Mucosa of gallbladder (tissue), 1 donor: ENCODE data around the gene BPI. TPM values are rescaled to one million over a fixed set of nuclear protein-coding genes. Genes with fewer than 3 reads are reported as not detected.
"Not testable (repeated sequence)": the region's sequence is repeated elsewhere in the genome, so short reads cannot be mapped to it uniquely, and the experiment has no call there.

Source experiments
- DNase-seq: peaks from one replicate; pipeline ENCODE4 v3.0.0-alpha.2; 2020; ENCODE audit warnings: low spot score
- total RNA-seq: library from RNA; stranded (reverse); gene quantifications from one replicate; pipeline ENCODE4 v1.2.1, GENCODE V29; 2021
- donor health status: DM: no; HTN: no; CAD: no.

The BPI gene
- total RNA-seq, 1 donor from 2014 or later = 0.72 TPM

DNA sequence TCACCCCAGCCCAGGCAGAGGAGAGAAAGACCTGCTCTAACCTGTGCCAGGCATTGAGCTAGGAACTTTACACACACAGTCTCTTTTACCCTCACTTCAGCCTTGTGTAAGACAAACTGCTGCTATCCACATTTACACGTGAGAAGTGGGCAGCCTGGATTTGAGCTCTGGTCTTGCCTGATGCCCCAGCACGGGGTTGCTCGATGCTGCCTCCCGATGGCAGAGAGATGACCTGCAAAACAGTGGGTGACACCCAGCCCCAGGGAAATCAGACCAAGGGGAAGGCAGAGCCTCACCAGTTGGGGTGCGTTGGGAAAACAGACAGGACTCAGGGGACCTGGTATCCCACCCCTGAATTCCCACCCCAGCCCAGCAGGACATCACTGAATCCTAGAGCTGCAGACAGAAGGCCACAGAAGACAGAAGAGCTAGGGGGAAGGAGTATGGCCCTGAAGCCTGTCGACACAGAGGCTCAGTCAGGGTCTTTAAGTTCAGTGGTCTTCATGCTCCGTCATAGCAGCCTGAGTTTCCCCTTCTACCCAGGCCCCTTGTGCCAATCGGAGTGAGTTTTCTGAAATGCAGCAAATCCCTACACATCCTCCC is 990 bp downstream of the BPI start:
- DNase-seq = no peak

DNA sequence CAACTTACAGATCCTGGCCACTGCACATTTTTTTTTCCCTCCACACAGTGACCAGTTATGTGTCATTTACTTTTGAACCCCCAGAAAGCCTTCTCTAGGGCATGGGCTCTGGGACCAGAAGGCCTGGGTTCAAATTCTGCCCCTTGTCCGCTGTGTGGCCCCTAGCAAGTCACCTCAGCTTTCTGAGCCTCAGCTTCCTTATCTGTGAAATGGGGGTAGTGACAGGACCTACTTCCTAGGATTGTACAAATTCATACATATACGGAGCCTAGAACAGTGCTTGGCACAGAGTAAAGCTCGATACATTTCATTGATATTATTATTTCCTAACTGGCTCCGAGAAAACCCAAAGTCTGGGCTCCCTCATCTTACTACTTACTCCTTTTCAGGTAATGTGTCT is 1.6 kb downstream of the BPI start:
- no peak for DNase-seq

DNA sequence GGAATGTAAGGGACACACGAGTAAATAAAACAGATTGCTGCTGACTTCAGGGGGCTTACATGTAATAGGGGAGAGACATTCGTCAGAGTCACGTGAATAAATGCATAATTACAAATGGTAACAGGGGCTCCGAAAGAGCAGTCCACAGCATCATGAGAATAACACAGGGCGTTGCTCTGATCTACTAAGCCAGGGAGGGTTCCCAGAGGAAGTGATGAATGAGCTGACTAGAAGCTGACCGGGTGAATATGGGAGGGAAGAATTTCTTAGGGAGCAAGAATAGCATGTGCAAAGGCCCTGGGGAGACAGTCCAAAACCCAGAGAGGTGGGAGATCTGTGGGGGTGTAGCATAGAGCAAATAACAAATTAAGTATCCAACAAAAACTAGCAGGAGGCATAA is 2.4 kb downstream of the BPI start:
- DNase-seq = no peak

DNA sequence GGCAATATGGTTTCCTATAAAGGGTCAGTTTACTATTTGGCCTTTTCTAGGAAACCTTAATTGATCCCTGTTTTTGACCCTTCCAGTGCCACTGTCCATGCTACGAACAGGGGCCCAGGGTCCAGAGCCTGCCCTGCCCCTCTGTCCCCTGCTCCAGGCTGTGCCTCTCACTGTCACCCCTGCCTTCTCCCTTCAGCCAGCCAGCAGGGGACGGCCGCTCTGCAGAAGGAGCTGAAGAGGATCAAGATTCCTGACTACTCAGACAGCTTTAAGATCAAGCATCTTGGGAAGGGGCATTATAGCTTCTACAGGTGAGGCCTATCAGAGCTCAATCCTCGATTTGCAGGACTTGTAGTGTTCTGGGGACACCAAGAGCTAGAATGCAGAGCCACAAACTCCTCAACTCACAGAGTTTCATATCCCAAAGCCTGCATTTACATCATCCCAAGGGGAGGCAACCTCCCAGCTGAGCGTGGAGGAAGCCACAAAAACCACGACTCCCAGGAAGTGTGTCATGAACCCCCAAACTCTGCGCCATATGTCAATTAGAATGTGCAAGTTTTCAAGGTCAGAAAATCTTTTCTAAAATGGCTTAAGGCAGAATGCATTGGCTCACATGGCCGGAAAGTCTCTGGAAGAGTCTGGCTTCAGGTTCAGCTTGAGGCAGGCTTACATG is 3.6 kb downstream of the BPI start:
- no peak for DNase-seq

DNA sequence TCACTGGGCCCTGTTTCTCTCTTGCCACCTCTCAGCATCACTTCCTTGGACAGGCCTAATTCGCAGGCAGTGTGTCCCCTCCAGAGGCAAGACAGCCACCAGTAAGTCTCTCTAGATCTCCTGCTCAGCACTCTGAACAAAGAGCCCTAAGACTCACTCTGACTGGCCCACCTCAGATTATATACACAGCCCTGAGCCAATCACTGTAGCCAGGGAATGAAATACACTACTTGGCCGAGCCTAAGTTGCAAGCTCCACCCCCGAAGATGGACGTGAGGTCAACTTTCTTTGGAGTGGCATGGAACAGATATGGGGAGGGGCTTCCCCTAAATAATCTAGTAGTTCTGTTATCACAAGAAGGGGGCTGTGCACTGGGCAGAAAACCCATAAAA is 4.1 kb downstream of the BPI start:
- no peak for DNase-seq

DNA sequence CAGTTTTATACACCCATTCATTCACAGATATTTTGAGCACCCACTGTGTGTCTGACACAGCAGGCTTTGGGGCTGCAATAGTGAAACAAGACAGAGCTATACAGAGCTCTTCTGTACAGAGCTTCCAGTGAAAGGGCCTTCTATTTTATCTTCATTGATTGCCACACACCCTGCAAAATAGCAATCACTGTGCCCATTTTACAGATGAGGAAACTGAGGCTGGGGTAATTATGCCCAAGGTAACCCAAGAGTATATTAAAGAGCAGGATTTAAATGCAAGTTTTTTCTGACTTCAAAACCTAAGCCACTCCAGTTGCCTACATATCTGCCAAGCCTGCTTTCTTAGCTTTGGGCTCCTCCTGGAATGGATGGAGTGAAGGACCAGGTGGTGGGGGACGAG is 4.5 kb downstream of the BPI start:
- no peak for DNase-seq

DNA sequence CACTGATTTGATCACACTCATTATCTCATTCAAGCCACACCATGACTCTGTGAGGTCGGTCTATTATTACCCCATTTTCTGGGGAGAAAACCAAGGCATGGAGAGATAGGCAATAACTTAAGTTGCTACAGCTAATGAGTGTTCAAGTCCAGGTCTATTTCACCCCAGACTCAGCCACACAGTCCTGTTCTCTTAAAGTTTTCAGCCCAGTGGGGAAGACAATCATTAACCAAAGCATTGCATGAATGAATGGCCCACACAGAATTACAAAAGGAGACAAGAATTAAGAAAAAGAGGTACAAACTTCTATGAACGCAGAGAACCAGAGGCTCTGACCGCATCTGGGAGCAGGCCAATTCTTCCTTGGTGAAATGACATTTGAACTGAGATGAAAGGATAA is 7.1 kb downstream of the BPI start:
- DNase-seq = no peak

DNA sequence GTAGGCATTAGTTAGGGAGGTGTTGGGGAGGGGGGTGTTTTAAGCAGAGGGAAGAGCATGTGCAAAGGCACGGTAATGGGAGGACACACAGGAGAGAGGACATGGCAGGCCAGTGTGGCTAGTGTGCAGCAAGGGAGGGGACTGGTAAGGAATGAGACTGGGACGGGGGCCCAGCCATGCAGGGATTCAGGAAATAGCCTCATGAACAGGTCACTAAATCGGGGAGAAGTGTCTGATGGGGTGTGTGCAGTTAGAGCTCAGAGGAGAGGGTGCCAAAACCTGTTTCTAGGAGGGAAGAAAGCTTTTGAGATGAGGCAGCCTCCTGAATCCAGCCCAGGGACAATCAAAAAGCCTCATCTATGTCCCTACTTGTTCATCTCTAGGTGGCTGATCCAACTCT is 7.5 kb downstream of the BPI start:
- DNase-seq = no peak

DNA sequence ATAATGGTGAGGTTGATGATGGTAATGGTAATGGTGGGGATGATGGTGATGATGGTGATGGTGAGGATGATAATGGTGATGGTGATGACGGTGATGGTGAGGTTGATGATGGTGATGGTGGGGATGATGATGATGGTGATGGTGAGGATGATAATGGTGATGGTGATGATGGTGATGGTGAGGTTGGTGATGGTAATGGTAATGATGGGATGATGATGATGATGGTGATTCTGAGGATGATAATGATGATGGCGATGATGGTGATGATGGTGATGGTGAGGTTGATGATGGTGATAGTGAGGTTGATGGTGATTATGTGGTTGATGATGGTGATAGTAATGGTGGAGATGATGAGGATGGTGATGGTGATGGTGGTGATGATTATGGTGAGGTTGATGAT is 9.7 kb downstream of the BPI start:
- no peak for DNase-seq

DNA sequence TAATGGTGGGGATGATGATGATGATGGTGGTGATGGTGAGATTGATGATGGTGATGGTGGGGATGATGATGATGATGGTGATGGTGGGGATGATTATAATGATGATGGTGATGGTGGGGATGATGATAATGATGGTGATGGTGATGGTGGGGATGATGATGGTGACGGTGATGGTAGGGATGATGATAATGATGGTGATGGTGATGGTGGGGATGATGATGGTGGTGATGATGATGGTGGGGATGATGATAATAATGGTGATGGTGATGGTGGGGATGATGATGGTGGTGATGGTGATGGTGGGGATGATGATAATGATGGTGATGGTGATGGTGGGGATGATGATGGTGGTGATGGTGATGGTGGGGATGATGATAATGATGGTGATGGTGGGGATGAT is 10.4 kb downstream of the BPI start:
- DNase-seq = not testable (repeated sequence)

DNA sequence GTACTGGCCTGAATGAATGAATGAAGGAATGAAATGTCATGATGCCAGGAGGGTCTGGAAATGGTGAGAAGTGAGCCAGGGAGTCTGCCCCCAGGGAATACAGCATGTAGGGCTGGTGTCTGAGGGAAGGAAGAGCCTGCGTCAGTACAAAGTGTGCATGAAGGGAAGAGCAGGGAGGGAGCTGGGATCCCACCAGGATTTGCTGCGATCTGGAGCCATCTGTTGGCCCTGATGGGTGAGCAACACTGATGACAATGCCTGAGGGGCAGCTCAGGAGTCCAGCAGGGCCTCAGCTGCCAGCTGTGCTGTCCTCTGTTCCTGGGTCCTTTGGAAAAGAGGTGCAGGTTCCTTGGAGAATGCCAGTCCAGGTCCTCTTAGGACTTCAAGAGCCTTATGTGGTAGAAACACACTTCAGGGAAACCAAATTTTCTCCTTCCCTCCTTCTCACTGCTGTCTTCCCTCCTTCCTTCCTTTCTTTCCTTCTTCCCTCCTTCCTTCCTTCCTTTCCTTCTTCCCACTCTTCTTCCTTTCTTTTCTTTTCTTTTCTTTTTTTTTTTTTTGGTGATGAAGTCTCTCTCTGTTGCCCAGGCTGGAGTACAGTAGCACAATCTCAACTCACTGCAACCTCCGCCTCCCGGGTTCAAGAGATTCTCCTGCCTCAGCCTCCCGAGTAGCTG is 11.5 kb downstream of the BPI start:
- no peak for DNase-seq

DNA sequence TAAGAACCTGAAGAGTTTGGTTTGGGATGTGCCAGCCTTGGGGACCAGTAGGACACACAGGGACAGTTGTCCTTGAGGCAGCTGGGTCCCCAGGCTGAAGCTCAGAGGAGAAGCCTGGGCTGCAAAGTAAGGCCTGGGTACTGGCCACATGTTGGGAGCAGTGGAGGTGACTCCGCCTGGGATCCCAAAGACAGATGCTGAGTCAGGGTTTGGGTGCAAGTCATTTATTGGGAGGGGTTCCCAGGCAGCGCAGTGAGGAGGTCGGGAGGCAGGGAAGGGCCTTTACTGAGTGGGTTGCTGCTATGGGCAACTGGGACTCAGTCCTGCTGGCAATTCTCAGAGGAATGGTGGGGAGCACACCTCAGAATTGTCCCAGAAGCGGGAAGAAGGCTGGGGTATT is 12.4 kb downstream of the BPI start:
- DNase-seq = no peak

DNA sequence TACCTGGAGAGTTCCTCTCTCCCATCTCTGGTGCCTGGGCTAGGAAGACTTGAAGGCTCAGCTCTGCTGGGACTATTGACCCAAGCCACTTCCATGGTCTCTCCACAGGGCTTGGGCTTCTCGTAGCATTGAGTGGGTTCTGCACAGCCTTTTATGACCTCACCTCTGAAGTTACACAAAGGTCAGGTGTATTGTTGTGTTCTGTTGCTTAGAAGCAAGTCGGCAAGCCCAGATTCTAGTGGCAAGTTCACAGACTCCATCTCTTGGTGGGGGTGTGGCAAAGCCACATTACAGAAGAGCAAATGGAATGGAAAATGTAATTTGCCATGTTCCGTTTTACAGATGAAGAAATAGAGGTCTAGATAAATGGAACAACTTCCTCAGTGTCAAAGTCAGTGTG is 13.5 kb downstream of the BPI start:
- DNase-seq = no peak

DNA sequence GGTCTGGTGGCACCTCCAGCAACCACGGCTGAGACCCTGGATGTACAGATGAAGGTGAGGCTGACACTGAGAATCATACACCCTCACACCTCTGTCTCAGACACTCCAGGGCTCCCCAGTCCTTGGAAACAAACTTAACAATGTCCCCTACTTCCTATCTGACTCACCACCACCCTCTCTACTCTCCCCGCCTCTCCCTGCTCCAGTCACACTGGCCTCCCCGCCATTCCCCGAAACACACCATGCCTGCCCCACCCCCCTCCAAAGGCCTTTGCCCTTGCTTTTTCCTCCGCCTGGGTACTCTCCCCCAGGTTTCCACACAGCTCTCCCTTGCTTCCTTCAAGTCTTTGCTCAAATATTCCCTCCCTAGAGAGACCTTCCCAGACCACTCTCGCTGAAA is 16.3 kb downstream of the BPI start:
- DNase-seq = no peak

DNA sequence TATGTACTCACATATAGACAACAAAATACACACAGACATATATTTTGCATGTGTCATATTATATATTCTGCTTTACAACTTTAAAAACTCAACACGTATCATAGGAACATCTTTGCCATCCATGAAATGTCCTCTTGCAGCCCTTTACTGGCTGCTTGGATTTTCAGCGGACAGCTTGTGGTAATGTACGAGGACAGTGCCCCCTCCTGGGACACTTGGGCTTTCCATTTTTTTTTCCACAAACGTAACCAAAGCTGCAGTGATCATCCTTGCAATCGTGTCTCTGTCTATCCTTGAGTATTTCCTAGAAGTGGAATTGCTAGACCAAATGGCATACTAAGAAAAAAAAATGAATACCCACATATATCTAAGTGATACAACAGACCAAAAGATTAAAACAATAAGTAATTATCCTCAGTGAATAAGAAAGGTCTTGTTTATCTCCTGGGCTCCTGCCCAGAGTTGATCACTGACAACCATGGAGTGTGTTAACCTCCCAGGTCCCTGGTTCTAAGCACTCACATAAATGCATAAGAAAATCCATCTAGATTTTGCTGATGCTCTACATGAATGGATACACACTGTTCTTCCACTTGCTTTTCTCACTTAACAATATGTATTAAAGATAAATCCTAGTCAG is 18.1 kb downstream of the BPI start:
- DNase-seq = peak; percentile 42

DNA sequence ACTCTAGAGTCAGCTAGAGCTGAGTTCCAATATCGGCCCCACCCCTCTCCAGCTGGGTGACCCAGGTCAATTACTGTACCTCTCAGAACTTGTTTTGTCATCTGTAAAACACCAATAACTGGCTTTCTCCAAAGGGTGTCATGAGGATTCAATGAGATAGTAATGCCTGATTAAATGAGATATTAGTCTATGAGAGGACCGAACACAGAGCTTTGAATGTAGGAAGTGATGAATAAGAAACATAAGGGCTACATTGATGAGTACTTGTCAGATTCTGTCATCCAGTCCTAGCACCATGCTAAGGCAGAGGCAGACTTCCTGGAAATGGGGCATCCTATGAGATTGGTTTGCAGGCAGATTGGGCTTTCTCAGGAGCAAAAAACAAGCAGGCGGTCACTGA is 20.2 kb downstream of the BPI start:
- no peak for DNase-seq

DNA sequence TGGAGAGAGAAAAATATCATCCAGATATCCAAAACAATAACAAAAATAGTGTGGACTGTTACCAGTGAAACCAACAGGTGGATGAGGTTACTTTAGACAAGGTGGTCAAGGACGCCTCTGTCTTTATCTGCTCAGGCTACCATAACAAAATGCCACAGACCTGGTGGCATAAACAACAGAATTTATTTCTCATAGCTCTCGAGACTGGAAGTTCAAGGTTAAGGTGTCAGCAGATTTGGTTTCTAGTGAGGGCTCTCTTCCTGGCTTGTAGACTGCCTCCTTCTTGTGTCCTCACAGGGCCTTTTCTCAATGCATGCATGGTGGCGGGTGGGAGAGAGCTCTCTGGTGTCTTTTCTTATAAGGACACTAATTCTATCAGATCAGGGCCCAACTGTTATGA is 21.2 kb downstream of the BPI start:
- no peak for DNase-seq

DNA sequence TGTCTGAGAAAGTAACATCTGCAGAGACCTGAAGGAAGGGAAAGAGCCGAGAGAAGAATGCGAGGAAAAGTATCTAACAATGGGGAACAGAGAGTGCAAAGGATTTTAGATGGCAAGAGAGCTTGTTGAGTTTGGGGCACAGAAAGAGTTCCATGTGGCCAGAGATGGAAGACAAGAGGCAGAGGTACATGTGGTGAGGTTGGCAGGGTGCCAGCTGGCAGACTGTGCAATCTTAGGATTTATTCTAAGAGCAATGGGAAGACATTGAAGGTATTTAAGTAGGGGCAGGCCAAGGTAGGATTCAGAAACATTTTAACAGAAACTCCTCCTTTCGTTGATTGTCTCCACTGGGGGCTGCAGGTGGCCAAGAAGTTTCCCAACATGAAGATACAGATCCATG is 21.9 kb downstream of the BPI start:
- DNase-seq = no peak

DNA sequence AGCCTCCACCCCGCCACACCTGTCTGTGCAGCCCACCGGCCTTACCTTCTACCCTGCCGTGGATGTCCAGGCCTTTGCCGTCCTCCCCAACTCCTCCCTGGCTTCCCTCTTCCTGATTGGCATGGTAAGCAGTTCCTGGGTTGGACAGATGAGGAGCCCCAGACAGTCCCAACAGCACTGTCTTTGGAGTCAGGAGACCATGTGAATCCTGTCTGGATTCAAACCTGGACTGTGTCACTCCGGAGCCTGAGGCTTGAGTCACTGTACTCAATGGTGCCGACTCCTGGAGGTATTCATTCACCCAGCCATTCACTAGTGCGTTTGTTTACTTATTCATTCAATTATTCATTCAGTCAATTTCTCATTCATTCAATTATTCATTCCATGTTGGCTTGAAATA is 22.4 kb downstream of the BPI start:
- no peak for DNase-seq

DNA sequence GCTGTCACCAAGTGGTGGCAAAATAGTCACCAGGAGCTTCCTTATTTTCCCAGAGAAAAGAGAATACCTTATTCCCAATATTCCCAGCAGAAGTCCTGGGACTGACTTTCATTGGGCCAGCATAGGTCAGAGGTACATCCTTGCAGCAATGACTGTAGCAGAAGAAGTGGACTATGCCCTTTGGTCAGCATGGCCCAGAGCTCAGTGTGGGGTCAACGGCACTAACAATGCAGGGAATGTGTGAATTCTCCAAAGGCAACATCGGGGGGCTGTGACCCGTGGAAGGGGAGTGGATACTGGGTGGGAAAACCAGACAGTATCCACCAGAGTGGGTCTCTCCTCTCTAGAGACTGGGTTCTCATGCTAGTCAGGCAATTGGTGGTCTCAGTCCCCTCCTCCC is 26.7 kb downstream of the BPI start:
- no peak for DNase-seq

DNA sequence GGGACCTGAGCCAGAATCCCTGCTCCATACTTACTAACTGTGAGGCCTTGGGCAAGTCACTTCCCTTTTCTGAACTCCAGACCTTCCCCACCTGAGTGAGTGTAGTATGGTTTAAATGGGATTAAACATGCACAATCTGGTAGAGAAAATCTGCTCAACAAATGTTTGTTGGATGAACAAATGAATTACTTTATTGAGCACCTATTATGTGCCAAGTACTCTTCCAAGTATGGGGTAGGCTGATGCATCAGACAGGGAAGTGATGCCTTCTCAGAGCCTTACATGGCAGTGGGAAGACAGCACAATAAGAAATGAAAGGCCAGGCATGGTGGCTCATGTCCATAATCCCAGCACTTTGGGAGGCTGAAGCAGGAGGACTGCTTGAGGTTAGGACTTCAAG is 27.3 kb downstream of the BPI start:
- no peak for DNase-seq

DNA sequence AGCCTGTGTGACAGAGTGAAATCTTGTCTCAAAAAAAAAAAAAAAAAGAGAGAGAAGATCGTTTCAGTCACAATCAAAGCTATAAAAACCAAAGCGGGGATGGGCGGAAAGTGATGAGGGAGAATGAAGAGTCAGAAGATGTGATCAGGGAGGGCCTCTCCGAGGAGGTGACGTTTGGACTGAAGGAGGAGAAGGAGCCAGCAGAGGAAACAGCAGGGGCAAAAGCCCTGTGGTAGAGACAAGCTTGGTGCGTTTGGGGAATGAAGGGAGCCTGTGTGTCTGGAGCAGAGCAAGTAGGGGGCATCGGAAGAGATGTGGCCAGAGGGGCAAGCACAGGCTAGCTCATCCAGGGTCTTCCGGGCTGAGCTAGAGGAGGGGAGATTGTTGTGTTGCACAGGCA is 27.9 kb downstream of the BPI start:
- no peak for DNase-seq

DNA sequence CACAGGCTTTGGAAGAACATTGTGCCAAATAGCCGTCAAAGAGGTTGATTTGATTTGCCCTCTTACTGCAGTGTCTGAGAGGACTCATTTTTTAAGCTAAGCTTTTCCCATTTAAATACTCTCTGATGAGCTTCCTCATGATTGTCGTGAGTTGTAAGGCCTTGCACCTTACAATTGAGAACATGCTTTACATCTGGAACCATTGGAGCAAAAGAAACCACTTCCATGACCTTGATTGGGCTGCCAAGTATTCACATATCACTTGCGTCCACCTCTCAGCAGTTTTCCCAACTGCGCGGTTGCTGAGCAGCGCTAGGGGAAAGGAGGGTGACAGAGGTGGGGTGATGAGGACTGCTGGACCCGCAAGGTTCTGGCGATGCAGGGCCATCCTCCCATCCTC is 30.1 kb downstream of the BPI start:
- DNase-seq = no peak
